Endothelial cell of umbilical vein (primary cell): ENCODE results near the gene VRTN.

Experiments
- CTCF ChIP-seq, 2 donors: IDR thresholded peaks; 1 replicate in 1 of 2; 2 replicates in 1 of 2; pipeline ENCODE4 v1.5.1; 2011; ENCODE audit warnings: low read length in 2 of 2, mild to moderate bottlenecking in 2 of 2, moderate library complexity in 2 of 2, control low read depth in 1 of 2, inconsistent platforms in 1 of 2, low read depth in 1 of 2; ENCODE audit not compliant: insufficient read depth in 1 of 2; ENCODE audit errors: extremely low read depth in 1 of 2
- EZH2 ChIP-seq: IDR thresholded peaks from 2 replicates; pipeline ENCODE4 v1.6.1; 2012; ENCODE audit warnings: borderline replicate concordance, low read depth, mild to moderate bottlenecking, moderate library complexity, low read length, inconsistent platforms; ENCODE audit not compliant: severe bottlenecking

GRCh38 chr14:74407801-74408154 is 59.5 kb downstream of the VRTN start:
- TF ChIP-seq CTCF (IDR thresholded peaks at IDR 0.05; ENCODE audit: extremely low read depth in 1 of 2, insufficient read depth in 1 of 2, low read depth in 1 of 2, low read length in 2 of 2) = no peak
- no peak for TF ChIP-seq EZH2
